Pons (tissue), 1 donor: ENCODE measurements around the gene HLA-DRB1.
A peak's percentile ranks its signal among the peaks of the same experiment; 100 is the strongest.
"Not testable (repeated sequence)": the region's sequence is repeated elsewhere in the genome, so short reads cannot be mapped to it uniquely, and the experiment has no call there.

Experiments
- DNase-seq: peaks from one replicate; pipeline ENCODE4 v3.0.0-alpha.2; 2016; ENCODE audit warnings: low spot score

The HLA-DRB1 gene

DNA sequence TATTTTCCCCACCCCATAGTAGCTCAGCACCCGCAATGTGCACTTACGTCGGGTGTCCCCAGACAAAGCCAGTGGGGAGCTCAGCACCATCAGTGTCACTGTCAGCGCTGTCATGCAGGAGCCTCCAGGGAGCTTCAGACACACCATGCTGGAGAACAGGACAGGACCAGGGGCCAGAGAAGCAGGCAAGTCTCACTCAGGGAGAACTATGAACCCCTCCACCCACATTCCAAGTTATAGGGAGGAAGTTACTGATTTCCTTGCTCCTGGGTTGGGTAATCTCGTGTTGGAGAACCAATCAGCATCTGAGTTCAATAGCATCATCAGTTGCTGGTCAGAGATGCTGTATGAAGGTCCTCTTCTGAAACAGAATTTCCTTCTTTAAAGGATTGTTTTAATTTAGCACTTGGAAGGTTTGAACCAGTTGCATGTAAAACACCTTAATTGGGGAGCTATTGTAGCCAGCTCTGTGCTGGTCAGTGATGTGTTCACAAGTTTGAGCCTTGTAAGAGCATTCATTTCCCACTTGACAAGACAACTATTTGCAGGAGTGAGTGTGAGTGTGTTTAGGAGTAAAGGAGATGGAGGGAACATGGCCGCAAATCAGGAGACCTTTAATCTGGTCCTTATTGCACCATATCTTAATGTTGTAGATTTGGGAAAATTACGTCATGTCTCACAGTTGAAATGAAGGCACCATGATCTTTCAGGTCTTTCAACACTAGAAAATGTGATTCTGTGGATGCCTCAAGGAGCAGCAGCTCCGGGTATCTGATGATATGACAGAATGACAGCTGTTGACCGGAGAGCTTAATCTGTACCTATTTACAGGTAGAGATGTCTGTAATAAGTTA is at the start of gene HLA-DRB1:
HLA-DRB1 (minus strand) TSS at position 253 of the 854 bp plus-strand sequence; CDS start at position 147, 106 bp downstream.
- peak; percentile 74 for DNase-seq

DNA sequence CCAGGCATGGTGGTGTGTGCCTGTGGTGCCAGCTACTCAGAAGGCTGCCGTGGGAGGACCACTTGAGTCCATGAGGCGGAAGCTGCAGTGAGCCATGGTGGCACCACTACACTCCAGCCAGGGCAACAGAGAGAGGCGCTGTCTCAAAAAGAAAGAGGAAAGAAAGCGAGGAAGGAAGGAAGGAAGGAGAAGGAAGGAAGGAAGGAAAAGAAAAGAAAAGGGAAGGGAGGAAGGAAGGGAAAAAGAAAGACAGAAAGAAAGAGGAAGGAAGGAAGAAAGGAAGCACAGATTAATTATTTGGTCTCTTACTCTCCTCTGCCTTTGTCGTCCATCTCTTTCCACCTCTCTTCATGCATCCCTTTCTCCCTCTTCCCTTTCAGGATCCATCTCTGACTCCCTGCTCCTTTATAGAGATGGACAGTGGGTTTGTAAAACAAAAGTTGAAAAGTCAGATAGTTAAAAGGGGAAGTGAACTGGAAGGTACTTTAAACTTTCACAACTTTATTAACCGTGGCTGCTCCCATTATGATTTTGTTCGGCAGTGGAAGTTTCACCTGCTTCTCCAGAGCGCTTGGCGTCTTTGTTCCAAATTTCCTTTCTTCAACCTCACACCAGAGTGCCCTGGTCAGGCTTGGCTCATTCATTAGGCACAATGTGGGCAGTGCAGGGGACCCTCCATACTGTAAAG is 49.0 kb upstream of the HLA-DRB1 start:
- no peak for DNase-seq

DNA sequence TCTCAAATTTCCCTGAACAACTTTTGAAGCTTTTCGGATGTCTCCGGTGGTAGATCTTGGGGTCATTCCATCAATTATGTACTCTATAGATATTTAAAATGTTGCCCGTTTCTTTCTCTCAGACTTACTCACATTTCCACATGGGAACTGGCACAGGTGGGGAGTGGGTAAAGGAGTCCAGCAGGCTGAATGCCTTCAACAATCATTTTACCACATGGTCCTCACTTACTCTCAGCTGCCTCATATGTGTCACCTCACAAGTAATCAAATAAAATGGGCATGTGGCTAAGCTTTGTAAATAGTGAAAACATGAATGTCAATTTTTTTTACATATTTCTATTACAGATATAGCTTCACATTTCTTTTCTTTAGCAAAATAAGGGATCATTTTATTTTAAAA is 48.2 kb upstream of the HLA-DRB1 start:
- no peak for DNase-seq

DNA sequence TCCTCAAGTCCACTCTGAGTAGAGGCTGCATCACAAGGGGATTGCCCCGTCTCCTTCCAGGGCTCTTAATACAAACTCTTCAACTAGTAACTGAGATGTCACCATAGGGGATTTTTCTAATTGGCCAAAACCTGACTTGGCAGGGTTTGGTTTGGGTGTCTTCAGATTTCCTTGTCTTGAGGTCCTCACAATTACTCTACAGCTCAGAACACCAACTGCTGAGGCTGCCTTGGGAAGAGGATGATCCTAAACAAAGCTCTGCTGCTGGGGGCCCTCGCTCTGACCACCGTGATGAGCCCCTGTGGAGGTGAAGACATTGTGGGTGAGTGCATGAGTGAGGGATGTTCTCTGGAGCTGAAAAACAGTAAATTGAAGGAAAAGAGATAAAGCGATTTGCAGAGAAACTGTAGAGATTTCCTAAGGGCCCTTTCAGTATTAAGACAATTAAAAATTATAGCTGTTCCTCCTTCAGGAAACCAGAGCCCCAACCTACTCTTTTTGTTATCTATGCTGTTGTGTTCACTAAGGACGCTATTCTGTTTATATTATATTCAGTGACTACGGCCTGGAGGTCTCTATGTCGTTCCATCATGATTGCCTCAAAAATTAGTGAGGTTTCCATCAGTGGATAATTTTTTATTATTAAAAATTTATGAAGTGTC is 47.7 kb upstream of the HLA-DRB1 start, which contains the start of gene HLA-DQA1:
HLA-DQA1 (plus strand) TSS at position 188 of the 662 bp plus-strand sequence; CDS start at position 241, 53 bp downstream.
- DNase-seq: peak; percentile 80

DNA sequence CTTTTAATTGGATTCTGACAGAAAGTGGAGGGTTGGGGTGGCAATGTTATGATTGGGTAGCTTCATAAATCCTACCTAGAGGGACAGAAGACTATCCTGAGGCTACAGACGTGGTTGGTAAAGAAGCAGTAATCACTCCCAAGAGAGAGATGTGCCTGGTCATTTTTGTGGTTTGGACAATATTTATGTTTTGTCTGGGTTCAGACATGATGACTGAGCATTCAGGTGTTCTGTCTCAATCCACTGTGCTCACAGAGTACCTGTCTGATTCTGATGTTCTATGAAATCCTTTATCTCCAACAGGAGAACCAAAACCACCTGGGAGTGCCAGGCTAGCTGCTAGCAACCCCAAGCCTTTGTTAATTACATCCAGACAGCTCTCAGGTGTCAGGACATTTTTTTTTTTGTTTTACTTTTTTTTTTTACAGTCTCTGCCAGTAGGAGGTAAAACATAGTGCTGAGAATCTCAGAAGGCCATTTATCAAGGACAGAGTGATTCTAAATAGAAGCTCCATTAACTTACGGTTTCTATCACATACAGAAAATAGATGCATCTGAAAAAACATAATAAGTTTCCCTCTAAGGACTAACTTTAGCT is 46.0 kb upstream of the HLA-DRB1 start:
- no peak for DNase-seq

DNA sequence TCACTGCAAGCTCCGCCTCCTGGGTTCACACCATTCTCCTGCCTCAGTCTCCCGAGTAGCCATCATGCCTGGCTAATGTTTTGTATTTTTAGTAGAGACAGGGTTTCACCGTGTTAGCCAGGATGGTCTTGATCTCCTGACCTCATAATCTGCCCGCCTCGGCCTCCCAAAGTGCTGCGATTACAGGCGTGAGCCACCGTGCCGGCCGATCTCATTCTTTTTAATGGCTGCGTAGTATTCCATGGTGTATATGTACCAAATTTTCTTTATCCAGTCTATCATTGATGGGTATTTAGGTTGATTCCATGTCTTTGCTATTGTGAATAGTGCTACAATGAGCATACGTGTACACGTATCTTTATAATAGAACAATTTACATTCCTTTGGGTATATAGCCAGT is 40.1 kb upstream of the HLA-DRB1 start:
- DNase-seq: not testable (repeated sequence)

DNA sequence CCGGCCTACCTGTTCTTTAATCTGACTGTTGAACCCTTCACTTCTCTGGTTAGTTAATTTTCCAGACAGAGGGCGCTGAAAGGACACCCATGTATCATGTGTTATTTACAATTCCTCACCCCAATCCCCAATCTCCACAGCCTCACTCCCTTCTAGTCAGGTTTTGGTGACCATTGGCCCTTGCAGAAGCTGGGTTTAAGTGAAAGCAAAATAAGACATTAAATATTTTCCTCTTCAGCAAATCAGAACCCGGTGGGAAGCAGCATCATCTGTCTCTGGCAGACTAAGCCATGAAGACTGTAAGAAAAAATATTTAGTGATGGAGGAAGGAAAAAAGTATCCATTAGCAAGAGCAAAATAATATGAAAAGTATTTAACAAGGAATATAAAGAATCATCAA is 38.2 kb upstream of the HLA-DRB1 start:
- DNase-seq: peak; percentile 52

DNA sequence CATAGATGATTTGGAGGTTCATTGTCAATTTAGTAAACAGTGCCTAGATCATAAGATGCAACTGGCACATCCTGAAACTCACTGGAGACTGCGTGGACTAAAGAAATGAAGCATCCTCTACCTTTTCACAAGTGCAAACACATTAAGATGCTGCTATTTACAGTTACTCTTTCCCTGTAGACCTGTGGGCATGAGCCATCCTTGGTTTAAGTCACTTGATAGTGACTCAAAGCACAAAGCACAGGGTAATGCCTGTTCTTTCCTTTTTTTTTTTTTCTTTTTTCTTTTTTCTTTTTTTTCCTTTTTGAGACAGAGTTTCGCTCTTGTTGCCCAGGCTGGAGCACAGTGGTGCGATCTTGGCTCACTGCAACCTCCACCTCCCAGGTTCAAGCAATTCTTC is 37.6 kb upstream of the HLA-DRB1 start:
- DNase-seq: no peak

DNA sequence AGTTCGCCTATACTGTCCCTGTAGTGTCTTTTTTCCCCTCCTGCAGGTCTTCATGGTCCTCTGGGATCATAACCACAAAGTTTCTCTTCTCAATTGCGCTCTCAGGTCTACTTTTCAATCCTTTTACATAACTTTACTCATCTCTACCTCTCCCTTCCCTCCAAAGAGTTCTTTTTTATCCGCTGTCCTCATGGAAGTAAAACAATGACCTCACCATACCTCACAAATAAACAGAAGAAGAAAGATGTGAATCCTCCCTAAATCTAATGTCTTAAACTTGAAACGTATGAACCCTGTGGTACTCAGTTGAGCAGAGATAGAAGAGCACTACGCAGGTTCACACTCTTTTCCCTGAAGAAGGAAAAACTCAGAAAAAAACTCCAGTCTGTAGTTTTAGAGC is 35.5 kb upstream of the HLA-DRB1 start:
- DNase-seq: no peak

DNA sequence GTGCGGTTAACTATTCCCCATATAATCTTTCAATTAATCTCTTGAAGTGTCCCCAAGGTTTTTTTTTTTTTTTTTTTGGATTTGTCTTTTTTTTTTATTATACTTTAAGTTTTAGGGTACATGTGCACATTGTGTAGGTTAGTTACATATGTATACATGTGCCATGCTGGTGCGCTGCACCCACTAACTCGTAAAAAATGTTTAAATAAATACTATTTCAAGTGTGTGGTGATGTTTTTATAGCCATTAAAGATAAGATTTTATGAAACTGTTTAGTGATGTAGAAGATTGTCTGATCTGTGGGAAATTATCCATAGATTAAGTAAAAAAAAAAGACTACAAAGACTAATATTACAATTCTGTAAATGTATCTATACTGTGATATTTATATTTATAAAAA is 34.9 kb upstream of the HLA-DRB1 start:
- DNase-seq: no peak

DNA sequence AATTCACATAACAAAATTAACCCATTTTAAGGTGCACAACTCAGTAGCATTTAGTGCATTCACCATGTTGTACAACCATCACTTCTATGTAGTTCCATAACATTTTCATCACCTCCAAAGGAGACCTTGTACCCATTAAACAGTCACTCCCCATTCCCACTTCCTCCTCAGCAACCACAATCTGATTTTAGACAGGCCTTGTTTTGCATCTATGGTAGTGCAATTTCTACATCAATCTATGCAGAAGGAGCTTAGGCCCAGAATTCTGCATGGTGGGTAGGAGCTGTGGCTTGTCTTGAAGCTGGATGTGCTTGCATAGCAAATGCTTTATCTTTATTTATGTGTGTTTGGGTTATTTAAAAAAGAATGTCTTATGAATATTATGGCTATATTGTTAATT is 34.0 kb upstream of the HLA-DRB1 start:
- DNase-seq: no peak

DNA sequence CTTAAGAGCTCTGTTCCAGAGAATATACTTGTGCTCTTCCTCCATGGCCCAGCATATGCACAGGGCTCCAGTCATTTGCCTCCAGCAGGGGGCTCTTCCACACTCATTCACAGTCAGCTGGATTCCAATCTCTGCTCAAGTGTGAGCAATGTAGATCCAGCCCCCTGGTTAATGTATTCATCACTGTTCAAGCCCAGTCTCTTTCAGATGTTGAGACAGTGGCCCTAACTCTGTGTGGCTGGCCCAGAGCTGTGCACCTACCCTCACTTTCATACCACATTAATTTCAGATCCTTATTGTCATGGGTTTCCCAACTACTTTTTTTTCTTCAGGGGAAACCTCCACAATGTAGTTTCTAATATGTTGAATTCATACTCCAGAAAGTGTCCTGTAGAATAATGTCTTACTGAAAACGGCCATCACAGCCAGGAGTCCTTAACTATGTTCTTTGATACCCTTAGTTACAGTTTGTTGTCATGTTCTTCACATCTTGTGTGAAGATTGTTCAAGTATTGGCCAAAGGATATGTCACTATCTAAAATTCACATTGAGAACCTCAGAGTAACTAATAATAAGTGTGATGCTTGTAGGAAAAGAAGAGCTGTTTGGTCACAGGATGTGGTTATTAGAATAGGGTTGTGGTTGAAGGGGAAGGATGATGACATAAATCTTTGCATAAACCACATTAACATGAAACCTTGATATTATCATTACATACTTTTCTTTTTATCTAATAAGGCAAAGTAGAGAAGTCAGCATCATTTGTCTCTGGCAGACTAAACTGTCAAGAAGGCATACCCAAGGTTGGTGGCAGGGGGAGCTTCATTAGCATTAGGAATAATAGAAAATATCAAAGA is 33.1 kb upstream of the HLA-DRB1 start:
- DNase-seq: no peak

DNA sequence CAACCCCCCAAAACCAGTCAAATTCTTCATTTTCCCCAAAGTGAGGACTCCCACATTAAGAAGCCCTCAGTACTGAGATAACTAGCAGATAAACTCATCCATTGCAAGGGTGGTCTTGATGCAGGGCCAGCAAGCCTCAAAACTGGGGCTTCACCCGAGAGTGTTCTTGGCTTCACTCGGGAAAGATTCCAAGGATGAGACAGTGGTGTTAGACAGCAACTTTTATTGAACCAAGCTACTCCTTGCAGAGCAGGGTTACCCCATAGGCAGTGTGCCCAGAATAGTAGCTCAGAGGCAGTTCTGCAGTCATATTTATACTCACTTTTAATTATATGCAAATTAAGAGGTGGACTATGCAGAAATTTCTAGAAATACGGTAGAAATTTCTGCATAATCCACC is 31.7 kb upstream of the HLA-DRB1 start:
- DNase-seq: no peak

DNA sequence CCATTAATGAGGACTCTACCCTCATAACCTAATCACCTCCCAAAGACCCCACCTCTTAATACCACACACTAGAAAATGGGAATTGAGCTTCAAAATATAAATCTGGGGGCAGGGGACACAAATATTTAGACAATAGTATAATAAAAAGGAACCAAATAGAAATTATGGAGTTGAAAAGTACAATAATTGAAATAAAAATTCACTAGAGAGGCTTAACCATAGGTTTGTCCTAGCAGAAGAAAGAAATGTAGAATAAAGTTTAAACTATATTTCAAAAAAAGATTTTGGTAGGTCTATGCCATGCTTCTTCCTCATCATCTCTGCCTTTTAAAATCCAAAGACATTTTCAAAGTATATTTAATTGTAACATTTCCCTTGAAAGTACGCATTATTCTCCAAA is 28.1 kb upstream of the HLA-DRB1 start:
- no peak for DNase-seq

DNA sequence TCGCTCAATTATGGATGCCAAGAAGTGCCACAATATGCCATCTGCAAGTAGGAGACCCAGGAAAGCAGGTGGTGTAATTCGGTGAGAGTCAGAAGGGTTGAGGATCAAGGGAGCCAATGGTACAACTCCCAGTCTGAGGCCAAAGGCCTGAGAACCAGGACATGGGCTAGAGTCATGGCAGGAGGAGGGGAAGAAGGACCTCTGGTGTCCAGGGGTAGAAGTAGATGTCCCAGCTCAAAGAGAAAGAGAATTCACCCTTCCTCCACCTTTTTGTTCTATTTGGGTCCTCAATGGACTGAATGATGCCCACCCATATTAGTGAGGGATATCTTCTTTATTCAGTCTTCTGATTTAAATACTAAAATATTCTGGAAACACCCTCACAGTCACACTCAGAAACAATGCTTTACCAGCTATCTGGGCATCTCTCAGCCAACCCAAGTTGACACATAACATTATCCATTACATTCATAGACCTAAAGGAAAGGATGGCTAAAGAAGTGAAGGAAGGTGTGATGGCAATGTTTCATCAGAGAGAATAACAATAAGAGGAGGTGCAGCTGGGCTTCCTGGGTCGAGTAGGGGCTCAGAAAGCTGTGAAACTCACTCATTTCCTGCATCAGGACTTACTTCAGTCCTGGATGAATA is 26.4 kb upstream of the HLA-DRB1 start:
- no peak for DNase-seq

DNA sequence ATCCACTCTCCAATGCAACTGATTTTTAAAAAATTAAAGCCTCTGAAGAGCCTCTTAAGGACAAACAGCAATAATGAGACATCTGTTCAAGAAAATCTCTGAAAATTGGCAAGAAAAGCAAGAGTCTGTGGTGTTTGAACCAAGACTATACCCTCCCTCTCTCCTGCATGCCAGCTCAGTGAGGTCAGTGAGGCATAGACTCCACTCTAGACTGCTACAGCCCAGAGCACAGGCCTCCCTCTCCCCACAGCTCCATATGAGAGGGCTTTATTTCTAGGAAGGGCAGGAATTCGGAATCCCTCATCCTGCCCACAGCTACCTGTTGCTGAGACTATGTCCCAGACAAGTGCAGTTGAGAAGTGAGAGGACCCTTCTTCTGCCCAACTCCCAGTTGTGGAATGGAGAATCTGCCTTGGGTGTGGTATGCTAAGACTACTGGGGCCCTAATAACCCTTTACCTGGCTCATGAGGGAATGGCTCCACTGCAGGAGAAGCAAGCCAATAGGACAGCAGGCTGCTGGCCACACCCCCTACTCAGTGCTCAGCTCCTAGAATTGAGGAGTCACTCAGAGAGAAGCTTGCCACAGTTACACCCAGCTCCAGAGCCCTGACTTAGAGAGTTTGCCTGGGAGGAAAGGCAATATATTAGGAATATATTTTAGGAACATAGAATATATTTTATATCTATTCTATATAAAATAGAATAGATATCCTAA is 24.9 kb upstream of the HLA-DRB1 start:
- DNase-seq: no peak

DNA sequence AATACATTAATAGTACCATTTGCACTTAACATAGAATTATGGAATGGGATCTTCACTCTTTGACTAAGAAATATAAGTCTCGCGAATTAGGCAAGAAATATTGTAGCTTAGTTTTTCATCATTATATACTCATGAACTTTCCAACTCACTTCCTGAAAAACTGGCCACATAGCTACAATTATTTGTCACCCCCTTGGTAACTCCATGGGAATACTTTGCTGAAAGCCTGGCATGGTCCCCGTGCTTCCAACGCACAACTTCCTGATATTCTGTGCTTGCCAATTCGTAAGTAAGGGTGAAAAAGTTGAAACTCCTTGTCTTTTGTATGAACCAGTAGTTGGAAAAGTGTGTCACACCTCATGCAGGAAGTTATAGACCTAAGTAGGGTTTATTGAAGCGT is 23.8 kb upstream of the HLA-DRB1 start:
- DNase-seq: no peak

DNA sequence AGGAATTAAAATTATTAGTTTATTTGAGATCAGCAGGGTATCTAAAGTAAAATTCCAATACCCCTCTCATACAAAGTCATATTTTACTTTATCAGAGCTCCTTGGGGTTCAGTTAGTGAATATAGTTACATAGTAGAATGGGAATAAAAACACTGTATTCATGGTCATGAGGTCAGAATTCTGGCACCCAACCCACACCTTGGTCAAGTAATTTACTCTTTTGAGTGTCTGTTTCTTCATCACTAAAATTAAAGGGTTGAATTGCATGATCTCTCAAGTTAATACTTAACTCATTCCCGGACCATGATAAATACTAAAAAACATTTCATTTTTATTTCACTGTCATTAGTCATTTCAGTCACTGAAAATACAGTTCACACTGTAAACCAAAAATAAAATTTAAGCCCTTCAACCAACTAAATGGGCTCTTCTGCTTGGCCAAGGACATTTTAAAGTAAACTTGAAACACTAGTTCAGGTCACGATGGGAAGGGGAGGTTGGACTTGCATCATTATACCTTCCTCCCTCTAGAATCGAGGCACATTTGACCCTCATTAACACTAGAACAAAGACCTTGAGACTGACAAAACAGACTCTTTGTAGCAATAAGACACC is 21.1 kb upstream of the HLA-DRB1 start:
- DNase-seq: no peak

DNA sequence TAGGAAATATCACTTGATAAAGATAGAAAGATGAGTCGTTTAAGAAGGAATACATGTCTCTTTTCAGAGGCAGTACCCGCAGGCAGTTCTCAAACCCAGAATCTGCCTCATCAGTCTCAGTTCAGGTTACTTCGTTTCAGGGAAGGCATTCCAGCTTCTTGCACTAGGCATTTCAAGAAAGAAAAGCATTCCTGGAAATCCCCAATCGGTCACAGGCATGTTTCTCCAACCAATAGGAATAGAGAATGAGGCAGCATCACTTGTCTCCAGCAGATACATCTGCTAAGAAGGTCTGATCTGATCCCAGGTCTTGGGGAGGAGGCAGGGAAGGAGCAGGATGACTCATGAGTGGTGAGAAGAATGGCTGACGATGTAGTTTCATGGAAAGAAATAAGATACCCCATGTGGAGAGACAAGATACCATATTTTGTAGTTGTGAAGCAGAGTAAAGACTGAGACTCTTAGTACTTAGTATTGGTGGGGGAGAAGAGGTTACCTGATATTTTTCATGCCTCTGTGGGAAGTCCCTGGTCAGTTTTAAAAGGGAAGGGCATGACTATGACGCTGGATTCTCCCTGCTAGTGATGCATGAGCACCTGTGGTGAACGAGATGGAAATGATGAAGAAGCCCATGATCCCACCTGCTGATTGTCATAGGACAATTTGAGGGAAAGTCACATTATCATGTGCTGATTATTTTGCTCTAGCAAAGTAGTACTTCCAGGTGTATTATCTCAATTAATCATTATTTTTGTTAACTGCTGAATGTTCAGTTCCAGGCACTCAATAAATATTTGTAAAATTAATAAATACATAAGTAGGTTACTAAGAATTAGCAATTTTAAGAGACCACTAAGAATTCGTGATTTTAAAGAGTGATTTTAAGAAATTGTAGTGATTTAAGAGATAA is 20.3 kb upstream of the HLA-DRB1 start:
- peak; percentile 95 for DNase-seq
